GM23248 (cell line): ENCODE data around the gene SND1. TPM values are rescaled to one million over a fixed set of nuclear protein-coding genes. Genes with fewer than 3 reads are reported as not detected.

Source experiments
- DNase-seq: peaks from one replicate; pipeline ENCODE4 v3.0.0-alpha.2; 2015
- H2AFZ ChIP-seq: fragments of 200-600 bp; sonication (generic); 2 replicates; pipeline ENCODE4 v1.6.1; 2016; ENCODE audit warnings: antibody characterized with exemption
- H3F3A ChIP-seq: fragments of 200-600 bp; sonication (generic); 2 replicates; pipeline ENCODE4 v1.6.1; 2016; ENCODE audit warnings: mild to moderate bottlenecking, antibody characterized with exemption, mixed run types; ENCODE audit not compliant: insufficient read depth
- H3K27ac ChIP-seq: fragments of 200-600 bp; sonication (generic); 2 replicates; pipeline ENCODE4 v1.5.1; 2016; ENCODE audit warnings: mild to moderate bottlenecking
- H3K27me3 ChIP-seq: fragments of 200-600 bp; sonication (generic); replicated peaks from 2 replicates; pipeline ENCODE4 v1.6.1; 2016; ENCODE audit warnings: mild to moderate bottlenecking; ENCODE audit not compliant: insufficient read depth
- H3K36me3 ChIP-seq: fragments of 200-600 bp; sonication (generic); 2 replicates; pipeline ENCODE4 v1.6.1; 2016; ENCODE audit warnings: low read depth, mild to moderate bottlenecking
- H3K4me1 ChIP-seq: fragments of 200-600 bp; sonication (generic); 2 replicates; pipeline ENCODE4 v1.6.1; 2016; ENCODE audit warnings: mild to moderate bottlenecking; ENCODE audit not compliant: insufficient read depth
- H3K4me2 ChIP-seq: fragments of 200-600 bp; sonication (generic); one replicate; pipeline ENCODE4 v1.6.1; 2016; ENCODE audit warnings: mild to moderate bottlenecking; ENCODE audit not compliant: unreplicated experiment
- H3K4me3 ChIP-seq: fragments of 200-600 bp; sonication (generic); 2 replicates; pipeline ENCODE4 v1.5.1; 2016; ENCODE audit warnings: mild to moderate bottlenecking
- H3K79me2 ChIP-seq: fragments of 200-600 bp; sonication (generic); 2 replicates; pipeline ENCODE4 v1.6.1; 2016; ENCODE audit warnings: mild to moderate bottlenecking; ENCODE audit not compliant: insufficient read depth
- H3K9ac ChIP-seq: fragments of 200-600 bp; sonication (generic); 2 replicates; pipeline ENCODE4 v1.6.1; 2016; ENCODE audit warnings: mild to moderate bottlenecking
- H3K9me2 ChIP-seq: fragments of 200-600 bp; sonication (generic); 2 replicates; pipeline ENCODE4 v1.6.1; 2016; ENCODE audit warnings: mixed run types, mild to moderate bottlenecking, moderate library complexity; ENCODE audit not compliant: insufficient read depth
- H3K9me3 ChIP-seq: fragments of 200-600 bp; sonication (generic); one replicate; pipeline ENCODE4 v1.6.1; 2017; ENCODE audit warnings: low read depth
- H4K20me1 ChIP-seq: fragments of 200-600 bp; sonication (generic); 2 replicates; pipeline ENCODE4 v1.6.0; 2016; ENCODE audit not compliant: insufficient read depth
- EZH2 ChIP-seq: fragments of 200-600 bp; sonication (generic); IDR thresholded peaks from 2 replicates; pipeline ENCODE4 v1.6.1; 2018; ENCODE audit warnings: antibody characterized with exemption, mild to moderate bottlenecking; ENCODE audit not compliant: insufficient read depth, poor library complexity, severe bottlenecking
- EZH2phosphoT487 ChIP-seq: fragments of 200-600 bp; sonication (generic); IDR thresholded peaks from 2 replicates; pipeline ENCODE4 v1.6.1; 2018; ENCODE audit warnings: antibody characterized with exemption, moderate library complexity, mild to moderate bottlenecking, low read depth; ENCODE audit not compliant: insufficient read depth
- WGBS, 2 experiments: methylation state at CpG; one replicate each; pipeline ENCODE4 v1.1.6; 2015 to 2017; ENCODE audit warnings: low lambda C conversion rate in 2 of 2, low coverage in 1 of 2; ENCODE audit errors: missing lambda C conversion rate in 2 of 2; 5-methylcytosine and 5-hydroxymethylcytosine counted together
- in situ Hi-C: fragments of 300-500 bp; cut with MboI; formaldehyde crosslinking; loops from 2 replicates; pipeline ENCODE4 v1.15.0; 2020
- polyA plus RNA-seq: library from polyadenylated mRNA; unstranded; fragments of >200 nt; fragmentation: Nextera tagmentation; extraction: Ambion mirVana; gene quantifications from 2 replicates; pipeline ENCODE4 v1.2.1, GENCODE V29; 2016
- total RNA-seq: library from RNA; depleted of rRNA; stranded (reverse); fragments of >200 nt; shearing (Covaris generic); gene quantifications from 2 replicates; pipeline ENCODE4 v1.2.3, GENCODE V29; 2014

The SND1 gene
- total and polyA plus RNA-seq, 2 experiments from 2014 or later = 128 to 184 TPM

DNA sequence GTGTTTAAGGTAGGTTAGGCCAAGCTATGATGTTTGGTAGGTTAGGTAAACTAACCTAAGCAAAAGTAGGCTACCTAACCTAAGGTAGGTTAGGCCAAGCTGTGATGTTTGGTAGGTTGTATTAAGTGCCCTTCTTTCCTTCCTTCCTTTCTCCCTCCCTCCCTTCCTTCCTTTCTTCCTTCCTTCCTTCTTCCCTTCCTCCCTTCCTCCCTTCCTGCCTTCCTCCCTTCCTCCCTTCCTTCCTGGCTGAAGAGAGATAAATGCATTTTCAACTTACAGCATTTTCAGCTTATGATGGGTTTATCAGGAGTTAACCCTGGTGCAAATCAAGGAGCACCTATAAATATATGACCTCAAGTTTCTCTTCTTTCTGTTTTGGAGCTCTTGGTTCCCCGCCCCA, 56.2 kb downstream of the SND1 start:
- H3K36me3 ChIP-seq = peaks cover 62% of the 10 kb centered on the region
- in situ Hi-C loops = no loop called here

DNA sequence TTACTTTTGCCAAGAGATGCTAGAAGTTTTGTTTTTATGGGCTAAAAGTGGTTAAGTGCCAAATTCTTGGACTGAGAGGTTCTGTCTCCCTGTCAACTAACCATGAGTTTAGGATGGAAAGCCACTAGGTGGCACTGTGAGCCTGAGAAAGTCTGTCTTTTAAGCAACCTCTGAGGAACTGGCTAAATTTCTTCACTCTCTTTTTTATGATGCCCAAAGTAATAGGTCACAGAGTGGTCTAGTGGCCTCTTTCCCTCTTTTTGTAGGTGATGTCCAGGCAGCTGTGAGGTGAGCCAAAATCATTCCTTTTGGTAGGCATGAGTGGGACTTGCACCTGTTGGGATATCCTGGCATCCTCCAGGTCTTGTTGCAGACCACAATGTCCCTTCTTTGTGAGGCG, 56.8 kb downstream of the SND1 start:
- DNase-seq = peak; percentile 86
- Histone ChIP-seq H3K27me3 (no peaks in the 10 kb centered on the region), H3K4me2 (peak overlapping the region; percentile 40), H3K27ac (peak overlapping the region; percentile 71; the same call in 1 of the 2 replicates), H3K4me3 (no peak overlapping the region), H4K20me1 (no peaks in the 10 kb centered on the region), H3K9ac (no peak overlapping the region), H3K9me2 (no peaks in the 10 kb centered on the region), H3K36me3 (peaks cover 56% of the 10 kb centered on the region), H3K79me2 (peaks cover 58% of the 10 kb centered on the region), H3K9me3 (no peaks in the 10 kb centered on the region), H3K4me1 (peaks cover 19% of the 10 kb centered on the region), H2AFZ (no peak overlapping the region), H3F3A (peaks cover 34% of the 10 kb centered on the region)
- in situ Hi-C loops = no loop called here
- WGBS, 2 experiments = 94 to 100% methylated on average over 1 of the region's 1 CpG
- no peak for TF ChIP-seq EZH2phosphoT487
- TF ChIP-seq EZH2 = no peak

More for the DNA sequence above, 56.2 kb downstream of the SND1 start:
- H3K27ac ChIP-seq = peak overlapping the region; percentile 71; the same call in 1 of the 2 replicates
- H3F3A ChIP-seq = peaks cover 34% of the 10 kb centered on the region
- no peaks in the 10 kb centered on the region for H3K27me3 ChIP-seq
- TF ChIP-seq EZH2phosphoT487 = no peak
- no peak for TF ChIP-seq EZH2
- DNase-seq = no peak
- H4K20me1 ChIP-seq = no peaks in the 10 kb centered on the region
- no peaks in the 10 kb centered on the region for H3K9me3 ChIP-seq
- H3K4me1 ChIP-seq = peaks cover 19% of the 10 kb centered on the region
- WGBS, 2 experiments = 45 to 50% methylated on average over 1 of the region's 1 CpG
- no peak overlapping the region for H2AFZ ChIP-seq
- no peaks in the 10 kb centered on the region for H3K9me2 ChIP-seq
- H3K4me2 ChIP-seq = peak overlapping the region; percentile 40
- no peak overlapping the region for H3K9ac ChIP-seq
- H3K4me3 ChIP-seq = no peak overlapping the region
- H3K79me2 ChIP-seq = peaks cover 59% of the 10 kb centered on the region

DNA sequence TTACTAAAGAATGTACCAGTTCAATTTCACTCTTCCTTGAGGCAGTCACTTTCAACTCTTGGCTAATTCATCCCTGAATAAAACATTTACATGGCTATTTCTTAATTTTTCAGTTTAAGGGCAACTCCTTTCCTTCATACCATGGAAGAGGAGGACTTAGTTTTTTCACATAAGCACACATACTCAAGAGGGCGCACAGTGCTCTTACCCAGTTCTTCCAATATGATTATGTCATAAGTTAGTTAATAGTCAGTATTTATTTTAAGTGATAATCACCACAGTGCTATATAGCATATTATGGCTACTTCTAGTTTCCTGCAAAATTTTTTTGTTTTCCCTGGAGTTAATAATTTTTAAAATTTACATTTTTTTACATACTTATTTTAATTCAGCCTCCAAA, 58.6 kb downstream of the SND1 start:
- peaks cover 67% of the 10 kb centered on the region for H3K79me2 ChIP-seq
- H3K4me2 ChIP-seq = no peak overlapping the region
- H3K9ac ChIP-seq = no peak overlapping the region
- peak; percentile 16 for DNase-seq
- H4K20me1 ChIP-seq = no peaks in the 10 kb centered on the region; the same call in 1 of the 2 replicates
- peaks cover 49% of the 10 kb centered on the region for H3K36me3 ChIP-seq
- H3K27me3 ChIP-seq = no peaks in the 10 kb centered on the region
- H3K27ac ChIP-seq = no peak overlapping the region
- no peak for TF ChIP-seq EZH2
- no peak for TF ChIP-seq EZH2phosphoT487
- H3K9me3 ChIP-seq = no peaks in the 10 kb centered on the region
- no peaks in the 10 kb centered on the region for H3K9me2 ChIP-seq
- H3F3A ChIP-seq = peaks cover 25% of the 10 kb centered on the region
- peaks cover 19% of the 10 kb centered on the region for H3K4me1 ChIP-seq
- 100% methylated on average over 1 of the region's 1 CpG for WGBS, 2 experiments
- no peak overlapping the region for H2AFZ ChIP-seq
- in situ Hi-C loops = no loop called here
- no peak overlapping the region for H3K4me3 ChIP-seq

DNA sequence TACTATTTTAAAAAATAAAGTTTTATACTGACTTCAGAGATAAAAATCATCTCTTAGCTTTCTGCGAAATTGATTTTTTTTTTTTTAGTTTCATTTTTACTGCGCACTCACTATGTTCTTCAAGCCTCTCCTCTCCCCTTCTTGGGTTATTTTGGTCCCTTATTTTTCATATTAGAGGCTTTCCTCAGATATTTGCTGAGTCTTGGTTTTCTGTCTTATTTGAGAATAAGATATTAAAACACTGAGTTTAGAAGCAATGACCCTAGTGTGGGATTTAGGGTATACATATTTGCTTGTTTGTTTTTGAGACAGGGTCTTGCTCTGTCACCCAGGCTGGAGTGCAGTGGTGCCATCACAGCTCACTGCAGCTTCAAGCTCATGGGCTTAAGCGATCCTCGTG, 59.9 kb downstream of the SND1 start:
- H3K9me3 ChIP-seq = no peaks in the 10 kb centered on the region
- no peaks in the 10 kb centered on the region for H3K9me2 ChIP-seq
- no peak overlapping the region for H3K27ac ChIP-seq
- H3K27me3 ChIP-seq = no peaks in the 10 kb centered on the region
- peaks cover 79% of the 10 kb centered on the region for H3K79me2 ChIP-seq
- H3K4me1 ChIP-seq = peaks cover 23% of the 10 kb centered on the region
- peaks cover 50% of the 10 kb centered on the region for H3K36me3 ChIP-seq
- in situ Hi-C loops = no loop called here
- WGBS, 2 experiments = 96 to 97% methylated on average over 4 of the region's 4 CpGs
- H3K4me3 ChIP-seq = no peak overlapping the region
- DNase-seq = no peak
- H3K4me2 ChIP-seq = no peak overlapping the region
- no peak overlapping the region for H3K9ac ChIP-seq
- no peak overlapping the region for H2AFZ ChIP-seq
- TF ChIP-seq EZH2phosphoT487 (no peak), EZH2 (no peak)
- H4K20me1 ChIP-seq = no peaks in the 10 kb centered on the region; the same call in none of the 2 replicates
- peaks cover 25% of the 10 kb centered on the region for H3F3A ChIP-seq

DNA sequence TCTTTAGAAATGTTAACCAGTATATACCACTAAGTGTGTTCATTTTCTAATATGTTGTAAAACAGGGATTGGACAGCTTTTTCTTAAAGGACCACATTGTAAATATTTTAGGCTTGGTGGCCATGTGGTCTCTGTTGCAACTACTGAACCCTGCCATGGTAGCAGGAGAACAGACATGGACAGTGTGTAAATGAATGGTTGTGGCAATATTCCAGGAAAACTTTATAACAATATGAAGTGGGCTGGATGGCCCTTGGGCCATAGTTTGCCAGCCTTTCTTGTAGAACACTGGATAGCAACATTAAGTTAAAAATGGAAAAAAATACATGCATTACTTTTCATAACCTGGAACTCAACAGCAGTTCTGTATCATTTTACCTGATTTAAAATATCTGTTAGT, 61.0 kb downstream of the SND1 start:
- Histone ChIP-seq H3K27ac (no peak overlapping the region), H4K20me1 (no peaks in the 10 kb centered on the region; the same call in none of the 2 replicates), H3K4me2 (no peak overlapping the region), H3K9ac (no peak overlapping the region), H3K4me1 (peaks cover 14% of the 10 kb centered on the region), H3K9me2 (no peaks in the 10 kb centered on the region), H3F3A (peaks cover 17% of the 10 kb centered on the region), H3K4me3 (no peak overlapping the region), H2AFZ (no peak overlapping the region), H3K36me3 (peaks cover 50% of the 10 kb centered on the region), H3K9me3 (no peaks in the 10 kb centered on the region), H3K27me3 (no peaks in the 10 kb centered on the region), H3K79me2 (peaks cover 91% of the 10 kb centered on the region)
- in situ Hi-C loops = no loop called here
- no peak for DNase-seq
- TF ChIP-seq EZH2 (no peak), EZH2phosphoT487 (no peak)
